ENCODE measurements around the gene SBF2. TPM values are rescaled to one million over a fixed set of nuclear protein-coding genes. Genes with fewer than 3 reads are reported as not detected.
"Not testable (repeated sequence)": the region's sequence is repeated elsewhere in the genome, so short reads cannot be mapped to it uniquely, and the experiment has no call there.

The SBF2 gene
- total and polyA plus RNA-seq, 9 of the 15 experiments (the other 6 are each of a cell fraction or from before 2014, with no cell fraction given), result 0.80 to 9.5 (median 5.0) TPM

GRCh38 chr11:9900253-9900652 lies 393.8 kb downstream of the SBF2 start (continued):
- TF ChIP-seq PBX2 (CRISPR knock-in tag; IDR thresholded peaks at IDR 0.05; ENCODE audit: low read depth), result not testable (repeated sequence)
- TF ChIP-seq PBX2 (tag; conservative IDR thresholded peaks at IDR 0.05; ENCODE audit: low read depth) (peak; percentile 68), SMARCE1 (IDR thresholded peaks at IDR 0.05) (0 out of 2 replicates have a peak, but pooled peaks have one; percentile 22), DPF2 (IDR thresholded peaks at IDR 0.05) (peak; percentile 54; the same call in 1 of the 2 replicates)

GRCh38 chr11:9899676-9900075 lies 394.3 kb downstream of the SBF2 start:
- Histone ChIP-seq H4K20me1 (replicated peaks; ENCODE audit: control insufficient read depth, insufficient read depth, low read length) (no peaks in the 10 kb centered on the region), H3K36me3 (ENCODE audit: control insufficient read depth, insufficient read depth, low read length) (no peaks in the 10 kb centered on the region), H3K27me3 (ENCODE audit: control insufficient read depth in 2 of 2, insufficient read depth in 2 of 2, low read length in 2 of 2) (no peaks in the 10 kb centered on the region), H3K4me2 (ENCODE audit: insufficient read depth, low read length) (no peak overlapping the region), H3K27ac (ENCODE audit: extremely low read depth, low read depth, low read length) (no peak overlapping the region), H3K4me1 (replicated peaks in 1 of 2; ENCODE audit: control insufficient read depth in 2 of 2, insufficient read depth in 2 of 2, low read length in 2 of 2) (no peaks in the 10 kb centered on the region; a peak in 1 of 5 replicates), H3K9me1 (ENCODE audit: control insufficient read depth, insufficient read depth, low read length) (no peaks in the 10 kb centered on the region), H2AFZ (ENCODE audit: low read depth, low read length) (no peak overlapping the region), H3K9ac (ENCODE audit: insufficient read depth in 1 of 2, low read depth in 2 of 2, low read length in 2 of 2) (no peak overlapping the region), H3K79me2 (ENCODE audit: control insufficient read depth, insufficient read depth, low read length) (no peaks in the 10 kb centered on the region), H3K9me3 (replicated peaks; ENCODE audit: control insufficient read depth, insufficient read depth, low read depth, low read length) (no peaks in the 10 kb centered on the region), H3K4me3 (no peak overlapping the region)
- intact Hi-C loops (cut with micrococcal nuclease) (no loop called here), in situ Hi-C loops (cut with MboI) (no loop called here)
- CTCF ChIA-PET (ENCODE audit: low intra/inter-chr PET ratio), result no interaction called here
- FAIRE-seq (no peak), ATAC-seq (no peak), DNase-seq (ENCODE audit: extremely low read depth in 1 of 4, low spot score in 3 of 4) (no peak)
- no TSS peak for BruUV-seq (replicated peaks)
- POLR2A ChIA-PET, result no interaction called here
- WGBS (ENCODE audit: insufficient coverage, low coverage, missing lambda C conversion rate), result 8% methylated on average over 1 of the region's 1 CpG
- TF ChIP-seq XRCC4 (IDR thresholded peaks at IDR 0.05; ENCODE audit: extremely low read depth, insufficient read depth, insufficient read length) (no peak), MCM2 (IDR thresholded peaks at IDR 0.05; ENCODE audit: low read depth) (no peak), MEF2D (tag; conservative IDR thresholded peaks at IDR 0.05; ENCODE audit: low read depth) (no peak), RBM22 (IDR thresholded peaks at IDR 0.05; ENCODE audit: low read depth, low read length, poor library complexity, severe bottlenecking) (no peak), POU5F1 (IDR thresholded peaks at IDR 0.05; ENCODE audit: borderline replicate concordance, low read depth, low read length, partially characterized antibody) (no peak), UBTF (IDR thresholded peaks at IDR 0.05; ENCODE audit: borderline replicate concordance in 1 of 2, low read depth in 2 of 2, low read length in 2 of 2) (no peak), MAX (CRISPR knock-in tag; IDR thresholded peaks at IDR 0.05) (no peak), ZNF436 (CRISPR knock-in tag; IDR thresholded peaks at IDR 0.05) (no peak), YY1 (IDR thresholded peaks at IDR 0.05; ENCODE audit: borderline replicate concordance in 1 of 3, control insufficient read depth in 1 of 3, extremely low read depth in 1 of 3, insufficient read depth in 3 of 3, insufficient read length in 1 of 3, insufficient replicate concordance in 2 of 3, low read depth in 1 of 3, low read length in 2 of 3) (no peak), SRSF3 (IDR thresholded peaks at IDR 0.05; ENCODE audit: insufficient read depth, low read length) (no peak), KDM5B (IDR thresholded peaks at IDR 0.05; ENCODE audit: insufficient replicate concordance, low read depth, low read length) (no peak), HSF4 (CRISPR knock-in tag; IDR thresholded peaks at IDR 0.05; ENCODE audit: borderline replicate concordance) (no peak)
